Hepatocyte (in vitro differentiated cells): ENCODE data around the gene RPS6KC1. TPM values are rescaled to one million over a fixed set of nuclear protein-coding genes. Genes with fewer than 3 reads are reported as not detected.

ENCODE experiments used
- DNase-seq: peaks from one replicate; pipeline ENCODE4 v3.0.0-alpha.2; 2016; ENCODE audit warnings: low spot score
- H2AFZ ChIP-seq: fragments of 200-600 bp; sonication (generic); 2 replicates; pipeline ENCODE4 v1.6.0; 2016; ENCODE audit warnings: antibody characterized with exemption, mild to moderate bottlenecking
- H3K27ac ChIP-seq: fragments of 200-600 bp; sonication (generic); 2 replicates; pipeline ENCODE4 v1.5.1; 2016; ENCODE audit warnings: mild to moderate bottlenecking
- H3K27me3 ChIP-seq: fragments of 200-600 bp; sonication (generic); 2 replicates; pipeline ENCODE4 v1.6.1; 2016
- H3K36me3 ChIP-seq: fragments of 200-600 bp; sonication (generic); replicated peaks from 2 replicates; pipeline ENCODE4 v1.5.1; 2016; ENCODE audit warnings: low read depth; ENCODE audit not compliant: insufficient read depth
- H3K4me1 ChIP-seq: fragments of 200-600 bp; sonication (generic); 2 replicates; pipeline ENCODE4 v1.5.1; 2016; ENCODE audit warnings: mild to moderate bottlenecking, moderate library complexity; ENCODE audit not compliant: insufficient read depth
- H3K4me2 ChIP-seq: fragments of 200-600 bp; sonication (generic); 2 replicates; pipeline ENCODE4 v1.6.0; 2016
- H3K4me3 ChIP-seq: fragments of 200-600 bp; sonication (generic); 2 replicates; pipeline ENCODE4 v1.5.1; 2016; ENCODE audit warnings: mild to moderate bottlenecking
- H3K79me2 ChIP-seq: fragments of 200-600 bp; sonication (generic); 2 replicates; pipeline ENCODE4 v1.6.0; 2017; ENCODE audit warnings: mild to moderate bottlenecking
- H3K9me2 ChIP-seq: fragments of 200-600 bp; sonication (generic); replicated peaks from 2 replicates; pipeline ENCODE4 v1.6.0; 2017; ENCODE audit warnings: mild to moderate bottlenecking; ENCODE audit not compliant: insufficient read depth
- H3K9me3 ChIP-seq: fragments of 200-600 bp; sonication (generic); 2 replicates; pipeline ENCODE4 v1.5.1; 2016; ENCODE audit warnings: low read depth, mild to moderate bottlenecking
- H4K20me1 ChIP-seq: fragments of 200-600 bp; sonication (generic); 2 replicates; pipeline ENCODE4 v1.6.0; 2016; ENCODE audit warnings: mild to moderate bottlenecking; ENCODE audit not compliant: insufficient read depth, poor library complexity, severe bottlenecking
- EZH2 ChIP-seq: fragments of 200-600 bp; sonication (generic); IDR thresholded peaks from 2 replicates; pipeline ENCODE4 v1.6.1; 2016; ENCODE audit warnings: antibody characterized with exemption, mild to moderate bottlenecking, borderline replicate concordance
- EZH2phosphoT487 ChIP-seq: fragments of 200-600 bp; sonication (generic); IDR thresholded peaks from one replicate; pipeline ENCODE4 v1.6.1; 2018; ENCODE audit warnings: antibody characterized with exemption, mild to moderate bottlenecking, low read depth, moderate library complexity; ENCODE audit not compliant: unreplicated experiment, severe bottlenecking
- WGBS: methylation state at CpG from one replicate; pipeline ENCODE4 v1.1.6; 2016; ENCODE audit warnings: low lambda C conversion rate; ENCODE audit errors: missing lambda C conversion rate; 5-methylcytosine and 5-hydroxymethylcytosine counted together
- polyA plus RNA-seq: library from polyadenylated mRNA; unstranded; fragments of >200 nt; fragmentation: Nextera tagmentation; extraction: Ambion mirVana; gene quantifications from 2 replicates; pipeline ENCODE4 v1.2.1, GENCODE V29; 2016
- total RNA-seq: library from RNA; depleted of rRNA; stranded (reverse); fragments of >200 nt; gene quantifications from 2 replicates; pipeline ENCODE4 v1.2.3, GENCODE V29; 2014
- TF ChIP-seq, protein P1 (sequence below): fragments of 200-600 bp; sonication (generic); IDR thresholded peaks from 2 replicates; pipeline ENCODE4 v1.5.1; 2016; ENCODE audit warnings: antibody characterized with exemption, mild to moderate bottlenecking; ENCODE audit not compliant: poor library complexity

The RPS6KC1 gene
- total and polyA plus RNA-seq, 2 experiments from 2014 or later: 10.0 to 26.9 TPM

DNA sequence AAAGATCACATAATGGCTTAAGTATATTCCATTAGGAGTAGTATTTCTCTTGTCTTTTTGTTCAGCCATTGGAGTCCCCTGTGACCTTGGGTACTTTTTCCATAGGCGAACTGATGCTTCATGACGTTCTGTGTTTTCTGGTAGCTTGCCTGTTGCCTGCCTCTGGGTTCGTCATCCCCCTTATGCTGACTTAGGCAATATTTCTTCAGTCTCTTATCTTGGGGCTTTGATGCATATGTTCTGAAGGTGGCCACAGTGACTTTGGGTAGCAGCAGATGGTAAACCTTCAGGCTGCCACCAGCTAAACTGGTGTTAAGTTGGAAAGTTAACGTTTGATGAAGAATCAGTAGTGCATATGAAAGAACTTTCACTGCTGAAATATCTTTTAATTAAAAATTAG, 170.2 kb downstream of the RPS6KC1 start:
- no peak overlapping the region for H2AFZ ChIP-seq
- no peaks in the 10 kb centered on the region for H3K4me1 ChIP-seq
- TF ChIP-seq EZH2phosphoT487 (no peak), EZH2 (no peak)
- TF ChIP-seq, protein P1, sequence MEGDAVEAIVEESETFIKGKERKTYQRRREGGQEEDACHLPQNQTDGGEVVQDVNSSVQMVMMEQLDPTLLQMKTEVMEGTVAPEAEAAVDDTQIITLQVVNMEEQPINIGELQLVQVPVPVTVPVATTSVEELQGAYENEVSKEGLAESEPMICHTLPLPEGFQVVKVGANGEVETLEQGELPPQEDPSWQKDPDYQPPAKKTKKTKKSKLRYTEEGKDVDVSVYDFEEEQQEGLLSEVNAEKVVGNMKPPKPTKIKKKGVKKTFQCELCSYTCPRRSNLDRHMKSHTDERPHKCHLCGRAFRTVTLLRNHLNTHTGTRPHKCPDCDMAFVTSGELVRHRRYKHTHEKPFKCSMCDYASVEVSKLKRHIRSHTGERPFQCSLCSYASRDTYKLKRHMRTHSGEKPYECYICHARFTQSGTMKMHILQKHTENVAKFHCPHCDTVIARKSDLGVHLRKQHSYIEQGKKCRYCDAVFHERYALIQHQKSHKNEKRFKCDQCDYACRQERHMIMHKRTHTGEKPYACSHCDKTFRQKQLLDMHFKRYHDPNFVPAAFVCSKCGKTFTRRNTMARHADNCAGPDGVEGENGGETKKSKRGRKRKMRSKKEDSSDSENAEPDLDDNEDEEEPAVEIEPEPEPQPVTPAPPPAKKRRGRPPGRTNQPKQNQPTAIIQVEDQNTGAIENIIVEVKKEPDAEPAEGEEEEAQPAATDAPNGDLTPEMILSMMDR: no peak
- H3K79me2 ChIP-seq: no peaks in the 10 kb centered on the region
- H3K4me3 ChIP-seq: no peak overlapping the region
- H3K4me2 ChIP-seq: no peak overlapping the region
- no peaks in the 10 kb centered on the region for H3K27me3 ChIP-seq
- H4K20me1 ChIP-seq: no peaks in the 10 kb centered on the region
- no peaks in the 10 kb centered on the region for H3K9me2 ChIP-seq
- WGBS: 84% methylated on average over 4 of the region's 4 CpGs
- no peak for DNase-seq
- H3K36me3 ChIP-seq: no peaks in the 10 kb centered on the region
- H3K27ac ChIP-seq: no peak overlapping the region
- H3K9me3 ChIP-seq: no peaks in the 10 kb centered on the region

DNA sequence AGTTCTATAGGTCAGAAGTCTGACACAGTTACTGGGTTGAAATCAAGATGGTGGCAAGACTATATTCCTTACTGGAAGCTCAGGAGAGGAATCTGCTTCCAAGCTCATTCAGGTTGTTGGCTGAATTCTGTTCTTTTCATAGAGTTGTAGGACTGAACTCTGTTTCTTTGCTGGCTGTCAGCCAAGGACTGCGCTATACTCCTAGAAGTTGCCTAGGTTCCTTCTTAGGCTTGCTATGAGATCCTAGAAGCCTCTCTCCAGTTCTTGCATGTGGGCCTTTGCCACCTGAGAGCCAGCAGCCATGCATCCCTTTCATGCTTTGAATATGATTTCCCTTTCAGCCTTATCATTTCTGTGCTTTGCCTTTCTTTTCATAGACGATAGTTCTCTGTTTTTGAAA, 176.4 kb downstream of the RPS6KC1 start:
- Histone ChIP-seq H3K4me1 (no peaks in the 10 kb centered on the region), H3K4me3 (no peak overlapping the region), H3K36me3 (no peaks in the 10 kb centered on the region), H3K79me2 (no peaks in the 10 kb centered on the region), H2AFZ (no peak overlapping the region), H3K27ac (no peak overlapping the region), H3K9me2 (no peaks in the 10 kb centered on the region), H3K9me3 (no peaks in the 10 kb centered on the region), H3K27me3 (no peaks in the 10 kb centered on the region), H4K20me1 (no peaks in the 10 kb centered on the region), H3K4me2 (no peak overlapping the region)
- DNase-seq: no peak
- 97% methylated on average over 2 of the region's 2 CpGs for WGBS
- no peak for TF ChIP-seq EZH2
- TF ChIP-seq, protein P1: no peak
- TF ChIP-seq EZH2phosphoT487: no peak

DNA sequence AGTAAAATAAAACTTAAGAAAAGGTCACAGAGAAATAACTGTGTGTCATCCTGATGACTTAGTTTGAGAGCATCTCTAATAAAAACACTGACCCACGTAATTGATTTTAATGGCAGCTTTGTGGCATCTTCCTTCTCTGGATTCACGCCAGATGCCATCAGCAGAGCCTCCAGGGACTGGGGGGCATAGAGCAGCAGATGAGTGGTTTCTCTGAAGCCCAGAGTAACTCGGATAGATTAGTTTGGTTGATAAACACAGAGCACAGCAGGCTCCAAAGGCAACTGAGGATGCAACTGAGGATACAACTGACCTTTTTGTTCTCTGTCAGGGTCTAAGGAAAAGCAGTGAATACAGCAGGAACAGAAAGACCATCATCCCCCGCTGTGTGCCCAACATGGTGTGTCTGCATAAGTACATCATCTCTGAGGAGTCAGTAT, 180.8 kb downstream of the RPS6KC1 start:
- Histone ChIP-seq H3K4me2 (no peak overlapping the region), H3K9me2 (no peaks in the 10 kb centered on the region), H3K79me2 (no peaks in the 10 kb centered on the region), H2AFZ (no peak overlapping the region), H4K20me1 (no peaks in the 10 kb centered on the region), H3K27ac (no peak overlapping the region), H3K9me3 (no peaks in the 10 kb centered on the region), H3K4me3 (no peak overlapping the region), H3K27me3 (no peaks in the 10 kb centered on the region), H3K36me3 (no peaks in the 10 kb centered on the region), H3K4me1 (no peaks in the 10 kb centered on the region)
- 50% methylated on average over 4 of the region's 4 CpGs for WGBS
- no peak for DNase-seq
- TF ChIP-seq, protein P1: no peak
- TF ChIP-seq EZH2phosphoT487 (no peak), EZH2 (no peak)

DNA sequence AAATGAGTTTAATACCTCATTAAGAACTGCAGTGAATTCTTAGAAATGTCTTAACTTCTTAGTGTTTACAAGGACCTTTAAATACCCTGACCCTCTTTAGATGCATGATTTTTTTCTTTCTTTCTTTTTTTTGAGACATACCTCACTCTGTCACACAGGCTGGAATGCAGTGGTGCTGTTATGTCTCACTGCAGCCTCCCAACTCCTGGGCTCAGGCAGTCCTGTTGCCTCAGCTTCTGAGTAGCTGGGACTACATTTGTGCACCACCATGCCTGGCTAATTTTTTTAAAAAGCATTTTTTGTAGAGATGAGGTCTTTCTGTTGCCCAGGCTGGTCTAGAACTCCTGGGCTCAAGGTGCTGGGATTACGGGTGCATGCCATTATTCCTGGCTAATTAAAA, 191.8 kb downstream of the RPS6KC1 start:
- H3K9me2 ChIP-seq: no peaks in the 10 kb centered on the region
- no peaks in the 10 kb centered on the region for H3K9me3 ChIP-seq
- no peak overlapping the region for H3K4me3 ChIP-seq
- no peak for DNase-seq
- no peaks in the 10 kb centered on the region for H3K36me3 ChIP-seq
- H3K4me2 ChIP-seq: no peak overlapping the region
- no peak overlapping the region for H3K27ac ChIP-seq
- peaks cover 9% of the 10 kb centered on the region for H3K4me1 ChIP-seq
- H3K27me3 ChIP-seq: no peaks in the 10 kb centered on the region
- H3K79me2 ChIP-seq: no peaks in the 10 kb centered on the region
- TF ChIP-seq EZH2 (no peak), EZH2phosphoT487 (no peak)
- TF ChIP-seq, protein P1: no peak
- WGBS: 69% methylated on average over 1 of the region's 1 CpG
- no peak overlapping the region for H2AFZ ChIP-seq
- no peaks in the 10 kb centered on the region for H4K20me1 ChIP-seq
